Stimulated activated CD8-positive, alpha-beta memory T cell treated with anti-CD3 and anti-CD28 coated beads, Interleukin-12 subunit alpha, Interleukin-12 subunit beta, amount 100 ng/mL, for 1 hour (primary cell): ENCODE measurements around the gene TWSG1.
"Not testable (repeated sequence)": the region's sequence is repeated elsewhere in the genome, so short reads cannot be mapped to it uniquely, and the experiment has no call there.

Source experiments
- DNase-seq: peaks from one replicate; pipeline ENCODE4 v3.0.0-alpha.2; 2020; ENCODE audit warnings: low read depth

The TWSG1 gene

DNA sequence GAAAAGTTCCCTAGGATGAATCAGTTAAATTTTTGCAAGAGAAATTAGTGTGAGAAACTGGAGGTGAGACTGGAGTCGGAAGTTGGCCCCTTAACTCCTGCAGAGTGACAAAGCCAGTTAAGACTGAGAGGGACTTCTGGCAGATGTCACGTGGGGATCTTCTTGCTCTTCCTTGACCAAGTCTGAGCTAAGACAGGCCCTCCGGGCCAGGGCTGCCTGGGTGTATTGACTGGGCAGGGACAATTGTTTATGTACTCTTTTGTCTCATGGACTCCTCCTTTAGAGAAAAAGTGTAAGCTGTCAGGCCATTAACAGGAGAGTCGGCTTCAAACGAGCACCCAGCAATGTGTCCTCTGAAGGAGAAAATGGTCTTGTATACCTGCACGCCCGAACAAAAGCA, 92.2 kb downstream of the TWSG1 start:
- DNase-seq = no peak

DNA sequence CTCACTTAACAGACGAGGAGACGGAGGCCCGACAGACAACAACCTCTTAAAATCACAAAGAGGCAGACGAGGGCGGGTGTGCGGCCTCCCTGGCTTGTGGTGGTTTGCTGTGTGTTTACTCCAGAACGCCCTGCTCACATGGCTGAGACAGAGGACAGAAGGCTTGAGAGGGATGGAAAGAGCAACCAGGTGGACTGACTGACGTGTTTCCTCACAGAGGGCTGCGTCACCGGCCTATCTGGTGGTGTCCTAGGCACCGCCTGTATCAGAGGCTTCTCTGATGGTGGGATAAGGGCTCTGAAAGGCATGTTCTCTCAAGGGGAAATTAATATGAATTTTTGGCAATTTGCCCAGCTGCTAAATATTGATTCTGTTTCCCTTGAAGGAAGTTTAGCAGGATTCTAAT, 93.7 kb downstream of the TWSG1 start:
- DNase-seq = no peak

DNA sequence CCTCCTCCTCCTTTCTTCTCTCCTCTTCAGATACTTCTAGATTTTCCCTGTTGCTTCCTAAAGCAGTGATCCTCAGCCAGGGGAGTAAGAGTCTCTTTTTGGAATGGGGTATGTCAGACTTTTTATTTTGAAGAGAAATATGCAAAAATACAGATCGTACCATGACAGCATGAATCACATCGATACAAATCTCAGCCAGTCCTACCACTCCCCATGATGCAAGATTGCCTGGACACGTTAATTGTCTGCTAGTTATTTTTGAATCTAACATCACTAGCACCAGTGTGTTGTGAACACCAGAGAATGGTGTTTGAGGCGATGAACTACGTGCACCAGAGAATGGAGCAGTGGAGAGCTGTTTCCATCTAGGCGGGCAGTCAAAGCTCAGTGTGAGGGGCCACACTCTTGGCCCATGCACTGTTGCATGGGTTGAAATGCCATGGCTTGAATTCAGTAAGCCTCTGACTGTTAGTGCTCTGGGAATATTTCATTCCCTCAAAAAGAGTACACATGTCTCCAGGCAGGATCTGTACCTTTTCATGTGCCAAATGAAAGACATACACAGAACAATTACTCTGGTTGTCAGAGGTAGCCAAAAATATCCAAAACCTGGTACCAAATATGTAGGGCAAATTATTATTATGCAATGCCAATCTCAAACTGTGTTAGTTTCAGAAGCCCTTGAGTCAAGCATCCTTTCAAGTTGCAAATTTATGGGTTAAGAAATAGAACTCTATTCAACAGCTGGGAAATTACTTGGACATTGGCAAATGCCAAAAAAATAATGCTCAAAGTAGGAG, 94.5 kb downstream of the TWSG1 start:
- no peak for DNase-seq

DNA sequence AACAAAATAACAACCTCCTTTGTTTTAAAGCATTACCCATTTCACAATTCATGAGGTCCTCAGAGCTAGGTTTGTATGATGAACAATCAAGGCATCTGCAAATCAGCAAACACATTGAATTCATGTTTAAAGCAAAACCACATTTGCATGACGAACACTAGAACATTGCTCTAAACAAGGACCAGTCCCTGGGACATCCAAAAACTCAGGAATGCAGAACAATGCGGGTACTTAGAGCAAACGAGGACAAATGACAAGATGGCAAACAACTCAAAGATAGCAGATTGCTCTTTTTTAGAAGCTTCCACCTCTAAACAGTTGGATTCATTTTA, 95.1 kb downstream of the TWSG1 start:
- DNase-seq = no peak

DNA sequence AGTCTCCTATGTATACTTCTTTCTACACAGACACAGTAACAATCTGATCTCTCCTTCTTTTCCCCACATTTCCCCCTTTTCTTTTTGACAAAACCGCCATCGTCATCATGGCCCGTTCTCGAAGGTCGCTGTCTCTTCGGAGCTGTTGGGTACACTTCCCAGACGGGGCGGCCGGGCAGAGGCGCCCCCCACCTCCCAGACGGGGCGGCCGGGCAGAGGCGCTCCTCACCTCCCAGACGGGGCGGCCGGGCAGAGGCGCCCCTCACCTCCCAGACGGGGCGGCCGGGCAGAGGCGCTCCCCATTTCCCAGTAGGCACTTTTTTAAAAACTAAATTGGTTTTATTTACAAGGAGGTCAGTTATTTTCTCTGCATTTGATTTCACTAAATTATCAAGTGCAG, 95.7 kb downstream of the TWSG1 start:
- not testable (repeated sequence) for DNase-seq

DNA sequence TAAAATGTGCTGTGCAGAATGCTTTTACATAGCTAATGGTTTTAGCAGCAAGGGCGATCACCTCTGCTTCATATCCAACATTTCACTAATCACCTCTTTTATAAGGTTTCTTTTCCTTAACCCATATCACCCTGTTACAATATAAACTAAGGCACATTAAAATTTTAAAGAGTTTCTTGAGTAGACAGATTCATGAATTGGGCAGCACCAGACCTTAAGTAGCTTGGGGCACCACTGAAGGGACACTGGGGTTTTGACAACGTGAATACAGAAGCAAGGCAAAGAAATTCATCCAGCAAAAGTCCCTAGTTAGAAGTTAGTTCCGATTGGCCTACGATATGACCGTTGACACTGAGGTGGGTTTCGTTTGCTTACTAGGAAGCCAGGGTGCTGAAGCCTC, 96.7 kb downstream of the TWSG1 start:
- no peak for DNase-seq

DNA sequence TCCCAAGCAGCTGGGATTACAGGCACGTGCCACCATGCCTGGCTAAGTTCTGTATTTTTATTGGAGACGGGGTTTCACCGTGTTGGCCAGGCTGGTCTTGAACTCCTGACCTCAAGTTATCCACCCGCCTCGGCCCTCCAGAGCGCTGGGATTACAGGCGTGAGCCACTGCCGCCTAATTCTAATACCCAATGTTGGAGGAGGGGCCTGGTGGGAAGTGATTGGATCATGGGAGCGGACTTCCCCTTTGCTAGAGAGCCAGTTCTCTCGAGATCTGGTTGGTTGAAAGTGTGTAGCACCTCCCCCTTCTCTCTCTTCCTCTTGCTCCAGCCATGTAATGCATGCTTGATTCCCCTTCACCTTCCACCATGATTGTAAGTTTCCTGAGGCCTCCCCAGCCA, 98.5 kb downstream of the TWSG1 start:
- not testable (repeated sequence) for DNase-seq

DNA sequence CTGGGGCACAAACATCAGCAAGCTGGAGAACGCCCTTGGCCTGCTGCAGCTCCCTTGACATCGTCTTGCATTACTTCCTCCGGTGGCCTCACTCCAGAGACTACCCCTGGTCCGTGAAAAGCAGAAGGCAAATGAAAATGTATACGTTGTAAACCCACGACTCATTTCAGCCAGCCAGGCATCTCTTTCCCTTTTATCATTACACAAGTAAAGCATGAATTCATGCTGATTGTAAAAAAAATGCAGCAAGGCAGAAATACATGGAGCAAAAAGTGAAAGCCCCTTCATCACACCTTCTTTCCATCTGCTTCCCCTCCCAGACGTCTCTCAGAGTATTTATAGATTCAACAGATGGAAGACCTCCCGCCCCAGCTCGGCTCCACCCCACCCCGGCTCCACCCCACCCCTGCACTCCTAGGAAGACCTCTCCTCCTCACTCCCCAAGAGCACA, 99.1 kb downstream of the TWSG1 start:
- no peak for DNase-seq

DNA sequence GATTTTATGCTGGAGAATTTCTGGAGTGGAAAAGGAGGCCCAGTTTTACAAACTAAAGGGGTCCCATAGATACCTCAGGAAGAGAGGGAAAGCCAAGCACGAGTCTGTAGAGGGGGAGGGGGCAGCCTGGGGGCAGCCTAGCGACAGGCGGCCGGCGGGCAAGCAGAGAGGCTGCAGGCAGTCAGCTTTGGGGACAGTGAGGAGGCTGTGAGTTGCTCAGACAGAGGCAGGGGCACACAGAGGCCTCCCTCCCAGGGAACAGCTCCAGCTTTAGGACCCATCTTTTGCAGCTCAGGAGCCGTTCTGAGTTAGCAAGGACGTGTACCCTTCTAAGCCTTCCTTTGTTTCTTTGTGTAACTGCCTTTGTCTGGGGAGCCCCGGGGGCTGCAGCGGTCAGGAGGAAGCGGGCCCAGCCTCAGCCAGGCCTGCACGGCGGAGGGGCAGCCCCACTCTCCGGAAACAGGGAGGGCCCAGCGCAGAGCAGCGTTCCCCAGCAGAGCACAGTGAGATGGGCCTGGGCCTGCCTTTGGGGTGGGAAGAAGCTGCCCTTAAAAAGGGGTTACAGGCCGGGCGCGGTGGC, 99.6 kb downstream of the TWSG1 start:
- DNase-seq = no peak

DNA sequence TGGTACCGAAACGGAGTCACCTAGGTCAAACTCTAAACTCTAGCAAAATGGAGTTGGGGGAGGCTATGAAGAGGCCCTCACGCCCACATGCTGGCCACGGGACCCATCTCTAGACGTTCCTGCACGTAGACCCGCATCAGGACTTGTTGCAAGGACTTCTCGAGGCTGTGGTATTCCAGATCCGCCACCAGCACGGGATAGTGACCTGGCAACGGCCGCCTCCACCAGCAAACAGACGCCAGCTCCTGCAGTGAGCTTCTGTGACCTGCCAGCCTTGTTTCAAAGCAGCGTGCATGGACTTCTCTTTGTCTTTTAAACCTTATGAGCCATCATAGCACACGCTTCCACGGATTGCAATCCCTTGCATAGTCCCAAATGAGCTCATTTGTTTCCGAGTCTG, 100.5 kb downstream of the TWSG1 start:
- no peak for DNase-seq

DNA sequence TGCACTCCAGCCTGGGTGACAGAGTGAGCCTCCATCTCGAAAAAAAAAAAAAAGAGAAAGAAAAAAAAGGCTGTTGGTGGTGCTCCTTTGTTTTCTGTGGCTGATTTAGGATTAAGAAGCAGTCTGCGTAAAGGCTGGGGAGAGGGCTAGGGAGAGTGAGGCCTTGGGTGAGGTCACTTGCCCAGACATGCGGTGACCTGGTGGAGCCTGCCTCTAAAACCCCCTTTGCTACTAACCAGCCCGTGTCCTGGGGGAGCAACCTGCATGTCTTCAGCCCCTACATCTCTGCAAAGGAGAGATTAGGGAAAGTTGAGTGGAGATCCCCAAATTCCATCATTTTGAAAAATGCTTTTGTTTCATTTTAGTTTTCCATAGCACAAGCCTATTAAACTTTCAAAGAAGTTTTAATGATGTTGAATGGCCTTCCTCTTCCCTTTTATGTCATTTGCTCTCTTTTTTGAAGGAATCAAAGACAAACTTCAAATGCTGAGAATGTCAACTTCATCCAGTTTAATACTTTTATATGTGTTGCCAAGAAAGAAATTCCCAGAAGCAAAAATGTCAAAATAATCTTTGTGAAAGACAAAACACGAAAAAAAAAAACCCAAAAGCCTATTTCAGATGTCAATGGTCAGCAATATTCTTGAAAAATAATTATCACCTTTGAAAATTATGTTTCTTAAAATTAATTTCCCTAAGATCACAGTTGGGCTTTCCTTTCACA, 101.8 kb downstream of the TWSG1 start:
- no peak for DNase-seq

DNA sequence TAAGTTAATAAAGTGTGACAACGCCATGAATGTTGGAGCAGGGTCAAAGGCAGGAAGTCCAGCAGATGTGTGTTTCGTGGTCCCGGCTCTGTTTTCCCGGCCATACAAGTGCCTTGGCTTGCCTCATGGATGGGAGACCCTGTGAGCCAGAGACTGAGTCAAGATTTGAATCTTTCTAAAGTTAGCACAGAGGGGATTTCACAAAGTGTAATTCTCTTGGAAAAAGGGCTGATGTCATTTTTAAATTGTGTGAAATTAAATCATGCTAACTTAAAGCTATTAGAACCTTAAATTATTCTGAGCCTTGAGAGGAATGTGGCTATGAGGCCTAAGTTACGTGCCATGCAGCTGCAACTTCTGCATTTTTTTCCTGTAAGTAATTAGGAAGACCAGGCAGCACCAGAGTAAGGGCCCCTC, 102.5 kb downstream of the TWSG1 start:
- no peak for DNase-seq

DNA sequence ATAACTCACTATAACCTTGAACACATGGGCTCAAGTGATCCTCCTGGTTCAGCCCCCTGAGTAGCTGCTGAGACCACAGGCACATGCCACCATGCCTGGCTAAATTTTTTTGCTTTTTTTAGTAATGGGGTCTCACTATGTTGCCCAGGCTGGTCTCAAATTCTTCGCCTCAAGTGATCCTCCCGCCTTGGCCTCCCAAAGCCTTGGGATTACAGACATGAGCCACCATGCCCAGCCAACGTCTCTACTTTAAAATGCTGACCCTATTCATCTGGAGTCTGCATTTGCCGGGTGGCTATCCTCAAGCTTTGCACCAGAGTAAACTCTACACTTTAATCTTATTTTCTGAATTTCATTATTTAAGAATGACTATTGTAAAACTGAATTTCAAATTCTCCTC, 103.1 kb downstream of the TWSG1 start:
- DNase-seq = no peak

DNA sequence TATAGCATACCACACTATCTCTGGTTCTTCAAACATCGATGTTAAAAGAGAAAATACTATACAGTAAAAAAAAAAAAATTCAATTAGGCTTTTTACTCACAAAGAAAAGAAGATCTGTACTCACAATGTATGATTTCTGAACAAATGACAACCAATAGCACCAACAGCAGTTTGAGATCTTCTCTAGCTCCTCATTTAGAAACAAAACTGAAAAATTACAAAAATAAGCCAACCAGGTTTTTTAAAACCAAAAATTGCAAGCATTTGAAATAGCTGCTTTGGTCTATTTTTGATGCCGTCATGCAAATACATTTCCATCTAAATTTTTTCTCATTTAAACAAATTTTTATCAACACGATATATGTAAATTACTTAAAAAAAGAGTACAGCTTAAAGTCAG, 106.5 kb downstream of the TWSG1 start:
- no peak for DNase-seq

DNA sequence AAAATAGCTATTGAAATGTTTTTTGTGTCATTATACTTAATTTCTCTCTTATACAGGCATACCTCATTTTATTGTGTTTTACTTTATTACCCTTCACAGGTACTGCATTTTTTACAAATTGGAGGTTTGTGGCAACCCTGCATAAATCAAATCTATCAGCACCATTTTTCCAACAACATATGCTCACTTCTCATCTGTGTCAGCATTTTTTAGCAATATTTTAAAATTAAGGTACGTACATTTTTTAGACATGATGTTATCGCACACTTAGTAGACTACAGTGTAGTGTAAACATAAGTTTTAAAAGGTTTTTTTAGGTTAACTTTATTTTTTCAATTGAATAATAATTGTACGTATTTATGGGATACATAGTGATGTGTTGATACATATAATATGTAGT, 110.0 kb downstream of the TWSG1 start:
- no peak for DNase-seq

DNA sequence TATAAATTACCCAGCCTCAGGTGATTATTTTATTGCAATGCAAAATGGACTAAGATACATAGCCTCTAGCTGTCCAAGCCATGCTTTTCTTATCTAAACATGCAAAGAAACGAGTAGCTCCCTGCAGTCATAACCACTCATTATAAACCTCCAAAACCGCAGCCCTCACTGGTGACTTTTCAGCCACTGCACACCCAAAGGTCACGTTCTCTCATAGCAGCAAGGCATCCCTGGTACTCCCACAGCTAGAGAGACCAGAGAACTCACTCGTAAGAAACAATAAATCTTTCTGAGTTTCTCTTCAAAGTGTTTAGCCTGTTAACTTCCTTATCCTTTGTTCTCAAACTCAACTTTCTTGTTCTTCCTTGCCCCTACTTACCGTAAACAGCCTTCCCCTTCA, 112.3 kb downstream of the TWSG1 start:
- DNase-seq = no peak

DNA sequence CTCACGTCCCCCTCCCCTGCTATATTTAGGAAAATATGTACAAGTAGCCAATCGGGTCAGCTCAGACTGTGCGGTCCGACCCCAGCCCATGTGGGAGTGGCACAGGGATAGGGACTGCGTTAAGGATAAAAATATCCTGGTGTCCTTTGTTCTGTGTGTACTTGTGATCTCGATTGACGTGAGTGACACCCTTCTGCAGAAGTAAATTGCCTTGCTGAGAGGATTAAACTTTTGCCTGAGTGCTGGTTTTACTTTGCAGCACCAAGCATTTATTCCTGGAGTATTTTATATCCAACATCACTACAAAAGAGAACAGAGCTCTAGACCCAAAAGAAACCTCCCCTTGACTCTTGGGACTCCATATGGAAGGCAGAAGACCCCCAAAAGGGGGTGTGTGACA, 112.8 kb downstream of the TWSG1 start:
- no peak for DNase-seq

DNA sequence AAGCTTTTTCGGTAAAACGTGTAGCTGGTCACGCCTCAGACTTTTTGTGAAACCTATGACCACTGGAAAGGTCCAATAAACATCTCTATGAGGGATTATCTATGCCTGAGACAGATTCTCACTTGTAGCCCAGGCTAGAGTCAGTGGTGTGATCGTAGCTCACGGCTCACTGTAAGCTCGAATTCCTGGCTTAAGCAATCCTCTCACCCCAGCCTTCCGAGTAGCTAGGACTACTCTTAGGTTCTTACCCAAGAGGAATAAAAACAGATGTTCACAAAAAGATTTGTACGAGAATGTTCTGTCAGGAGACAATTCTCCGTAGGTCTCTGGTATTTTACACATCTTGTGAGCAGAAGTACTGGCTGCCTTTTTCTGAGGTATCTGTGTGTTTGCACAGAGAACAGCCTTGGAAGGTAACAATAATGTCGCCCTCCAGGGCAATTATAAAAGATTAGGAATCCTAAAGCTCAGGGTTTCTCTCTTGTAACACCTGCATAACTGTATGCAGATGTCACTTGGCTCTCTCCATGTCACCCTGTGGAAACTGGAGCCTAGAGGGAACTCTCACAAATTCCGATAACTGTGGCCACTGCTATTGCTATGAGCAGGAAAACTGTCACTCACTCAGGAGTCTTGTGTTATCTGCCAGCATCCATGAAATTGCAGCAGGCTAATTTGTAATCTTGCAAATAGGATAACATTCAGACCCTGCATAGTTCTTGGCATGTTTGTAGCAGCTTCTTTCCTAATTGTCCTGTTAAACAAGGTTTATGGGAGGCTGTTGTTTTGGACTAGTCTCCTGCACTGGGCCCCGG, 115.2 kb downstream of the TWSG1 start:
- no peak for DNase-seq

DNA sequence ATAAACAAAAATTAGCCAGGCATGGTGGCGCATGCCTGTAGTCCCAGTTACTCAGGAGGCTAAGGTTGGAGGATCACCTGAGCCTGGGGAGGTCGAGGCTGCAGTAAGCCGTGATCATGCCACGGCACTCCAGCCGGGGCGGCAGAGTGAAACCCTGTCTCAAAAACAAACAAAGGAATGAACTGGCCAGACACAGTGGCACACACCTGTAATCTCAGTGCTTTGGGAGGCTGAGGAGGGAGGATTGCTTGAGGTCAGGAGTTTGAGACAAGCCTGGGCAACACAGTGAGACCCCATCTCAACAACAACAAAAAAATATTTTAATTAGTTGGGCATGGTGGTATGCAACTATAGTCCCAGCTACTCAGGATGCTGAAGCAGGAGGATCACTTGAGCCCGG, 116.3 kb downstream of the TWSG1 start:
- not testable (repeated sequence) for DNase-seq
